GM19455 (cell line): ENCODE data around the gene PLCXD1.
A peak's percentile ranks its signal among the peaks of the same experiment; 100 is the strongest.
"Not testable (repeated sequence)": the region's sequence is repeated elsewhere in the genome, so short reads cannot be mapped to it uniquely, and the experiment has no call there.

Experiments
- ATAC-seq: cut with Tn5 transposase; IDR thresholded peaks from one replicate; pipeline ENCODE4 v1.9.1; 2021; ENCODE audit not compliant: unreplicated experiment

Gene PLCXD1

GRCh38 chrX:281166-281999 lies at the start of gene PLCXD1:
Gene PLCXD1 (plus strand): TSS chrX:281381. CDS start chrX:284188, 2,807 bp downstream.
- no peak for ATAC-seq

GRCh38 chrX:231637-232277 lies 49.4 kb upstream of the PLCXD1 start:
- peak; percentile 91 for ATAC-seq

GRCh38 chrX:232278-232655 lies 48.9 kb upstream of the PLCXD1 start:
- peak; percentile 20 for ATAC-seq

- not testable (repeated sequence) for ATAC-seq
Measured at GRCh38 chrX:236201-236600, 45.0 kb upstream of the PLCXD1 start.

GRCh38 chrX:250965-251364 lies 30.2 kb upstream of the PLCXD1 start:
- no peak for ATAC-seq

GRCh38 chrX:251396-252243 lies 29.6 kb upstream of the PLCXD1 start:
- ATAC-seq, result not testable (repeated sequence)

GRCh38 chrX:252244-252956 lies 28.8 kb upstream of the PLCXD1 start:
- no peak for ATAC-seq

- ATAC-seq, result no peak
Measured at GRCh38 chrX:252957-253291, 28.3 kb upstream of the PLCXD1 start.

GRCh38 chrX:253451-254297 lies 27.5 kb upstream of the PLCXD1 start:
- ATAC-seq, result no peak

GRCh38 chrX:254630-255215 lies 26.5 kb upstream of the PLCXD1 start:
- ATAC-seq, result no peak

GRCh38 chrX:255923-256331 lies 25.3 kb upstream of the PLCXD1 start:
- ATAC-seq, result no peak

GRCh38 chrX:257054-257453 lies 24.1 kb upstream of the PLCXD1 start:
- ATAC-seq, result not testable (repeated sequence)

- no peak for ATAC-seq
Measured at GRCh38 chrX:257681-258289, 23.4 kb upstream of the PLCXD1 start.

GRCh38 chrX:258291-259040 lies 22.7 kb upstream of the PLCXD1 start:
- no peak for ATAC-seq

- ATAC-seq, result no peak
Measured at GRCh38 chrX:259692-260355, 21.4 kb upstream of the PLCXD1 start.

GRCh38 chrX:261167-261918 lies 19.8 kb upstream of the PLCXD1 start:
- ATAC-seq, result no peak

- ATAC-seq, result no peak
Measured at GRCh38 chrX:261919-262352, 19.2 kb upstream of the PLCXD1 start.
